Activated B cell treated with CpG ODN at 0.5 μM for 24 hours (primary cell): ENCODE results near the gene SLC8A1. TPM values are rescaled to one million over a fixed set of nuclear protein-coding genes. Genes with fewer than 3 reads are reported as not detected.

Source experiments
- ATAC-seq: fragments of 200-7000 bp; cut with Tn5 transposase; one replicate; pipeline ENCODE4 v1.10.0; 2021; ENCODE audit warnings: low read depth, mild to moderate bottlenecking, moderate library complexity
- CTCF ChIA-PET: fragments of 350-600 bp; sonication (Branson Sonifier 250); formaldehyde crosslinking; loops from one replicate; lab custom pipeline; 2021; ENCODE audit warnings: antibody characterized with exemption; lab: Charles Lee
- POLR2A ChIA-PET: fragments of 350-600 bp; sonication (Branson Sonifier 250); formaldehyde crosslinking; loops from one replicate; lab custom pipeline; 2021; ENCODE audit warnings: antibody characterized with exemption; lab: Charles Lee
- DNase-seq: peaks from one replicate; pipeline ENCODE4 v3.0.0; 2022
- H3K27ac Mint-ChIP-seq: one replicate; pipeline ENCODE4 v1.8.0; 2020; ENCODE audit warnings: mixed read lengths
- H3K27me3 Mint-ChIP-seq: one replicate; pipeline ENCODE4 v1.8.0; 2021; ENCODE audit warnings: mixed read lengths
- H3K36me3 Mint-ChIP-seq: one replicate; pipeline ENCODE4 v1.8.0; 2021; ENCODE audit warnings: low read depth, mixed read lengths
- H3K4me1 Mint-ChIP-seq: one replicate; pipeline ENCODE4 v1.8.0; 2021; ENCODE audit warnings: mixed read lengths
- H3K4me3 Mint-ChIP-seq: one replicate; pipeline ENCODE4 v1.8.0; 2020; ENCODE audit warnings: mild to moderate bottlenecking, mixed read lengths
- H3K9me3 Mint-ChIP-seq: one replicate; pipeline ENCODE4 v1.8.0; 2020; ENCODE audit warnings: mixed read lengths
- intact Hi-C: fragments of 100-400 bp; cut with micrococcal nuclease; formaldehyde crosslinking; loops from one replicate; pipeline ENCODE4 v1.15.1; 2024
- total RNA-seq: library from RNA; stranded (reverse); gene quantifications from 2 replicates; pipeline ENCODE4 v1.2.3, GENCODE V29; 2022
- TF ChIP-seq, protein P1 (sequence below): fragments of 200-600 bp; IDR thresholded peaks from one replicate; pipeline ENCODE4 v1.8.0; 2022; ENCODE audit warnings: antibody characterized with exemption, mild to moderate bottlenecking

SLC8A1 gene
- total RNA-seq, 1 donor from 2014 or later, result 0.04 TPM

DNA sequence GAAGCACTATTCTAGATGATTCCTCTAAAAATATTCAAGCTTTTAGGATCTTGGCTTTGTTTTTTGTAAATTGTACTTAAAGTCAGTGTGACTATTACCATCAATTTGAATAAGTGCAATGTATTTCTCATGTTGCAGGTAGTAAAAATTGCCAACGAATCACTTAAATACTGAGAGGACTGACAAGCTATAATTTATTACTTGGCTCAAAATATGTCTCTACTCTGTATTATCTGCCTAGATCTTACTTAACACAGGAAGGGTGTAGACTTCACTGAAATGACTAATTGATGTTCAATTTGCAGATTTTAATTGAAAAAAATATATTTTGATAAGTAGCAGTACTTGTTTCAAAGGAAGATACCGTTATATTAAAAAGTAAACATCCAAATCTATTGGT is 202.3 kb downstream of the SLC8A1 start:
- ChIA-PET CTCF (no interaction called here), POLR2A (no interaction called here)
- TF ChIP-seq, protein P1, sequence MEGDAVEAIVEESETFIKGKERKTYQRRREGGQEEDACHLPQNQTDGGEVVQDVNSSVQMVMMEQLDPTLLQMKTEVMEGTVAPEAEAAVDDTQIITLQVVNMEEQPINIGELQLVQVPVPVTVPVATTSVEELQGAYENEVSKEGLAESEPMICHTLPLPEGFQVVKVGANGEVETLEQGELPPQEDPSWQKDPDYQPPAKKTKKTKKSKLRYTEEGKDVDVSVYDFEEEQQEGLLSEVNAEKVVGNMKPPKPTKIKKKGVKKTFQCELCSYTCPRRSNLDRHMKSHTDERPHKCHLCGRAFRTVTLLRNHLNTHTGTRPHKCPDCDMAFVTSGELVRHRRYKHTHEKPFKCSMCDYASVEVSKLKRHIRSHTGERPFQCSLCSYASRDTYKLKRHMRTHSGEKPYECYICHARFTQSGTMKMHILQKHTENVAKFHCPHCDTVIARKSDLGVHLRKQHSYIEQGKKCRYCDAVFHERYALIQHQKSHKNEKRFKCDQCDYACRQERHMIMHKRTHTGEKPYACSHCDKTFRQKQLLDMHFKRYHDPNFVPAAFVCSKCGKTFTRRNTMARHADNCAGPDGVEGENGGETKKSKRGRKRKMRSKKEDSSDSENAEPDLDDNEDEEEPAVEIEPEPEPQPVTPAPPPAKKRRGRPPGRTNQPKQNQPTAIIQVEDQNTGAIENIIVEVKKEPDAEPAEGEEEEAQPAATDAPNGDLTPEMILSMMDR, result no peak
- Mint-ChIP-seq H3K27me3 (no peaks in the 10 kb centered on the region), H3K36me3 (no peaks in the 10 kb centered on the region), H3K9me3 (no peaks in the 10 kb centered on the region), H3K27ac (no peak overlapping the region), H3K4me1 (no peaks in the 10 kb centered on the region), H3K4me3 (no peak overlapping the region)
- intact Hi-C loops, result no loop called here
- no peak for DNase-seq
- ATAC-seq, result no peak

DNA sequence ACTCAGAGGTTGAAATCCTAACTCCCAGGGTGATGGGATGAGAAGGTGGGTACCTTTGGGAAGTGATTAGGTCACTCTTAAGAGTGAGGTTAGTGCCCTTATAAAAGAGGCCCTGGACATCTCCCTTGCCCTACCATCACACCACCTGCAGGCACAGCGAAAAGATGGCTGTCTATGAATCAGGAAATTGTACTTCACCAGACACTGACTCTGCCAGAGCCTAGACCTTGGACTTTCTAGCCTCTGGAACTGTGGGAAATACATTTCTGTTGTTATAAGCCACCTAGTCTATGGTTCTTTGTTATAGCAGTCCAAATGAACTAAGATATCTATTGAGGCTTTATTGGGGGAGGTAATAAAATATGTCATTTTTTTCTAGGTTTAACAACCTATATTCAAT is 203.6 kb downstream of the SLC8A1 start:
- no peak overlapping the region for H3K27ac Mint-ChIP-seq
- intact Hi-C loops, result no loop called here
- POLR2A ChIA-PET, result no interaction called here

DNA sequence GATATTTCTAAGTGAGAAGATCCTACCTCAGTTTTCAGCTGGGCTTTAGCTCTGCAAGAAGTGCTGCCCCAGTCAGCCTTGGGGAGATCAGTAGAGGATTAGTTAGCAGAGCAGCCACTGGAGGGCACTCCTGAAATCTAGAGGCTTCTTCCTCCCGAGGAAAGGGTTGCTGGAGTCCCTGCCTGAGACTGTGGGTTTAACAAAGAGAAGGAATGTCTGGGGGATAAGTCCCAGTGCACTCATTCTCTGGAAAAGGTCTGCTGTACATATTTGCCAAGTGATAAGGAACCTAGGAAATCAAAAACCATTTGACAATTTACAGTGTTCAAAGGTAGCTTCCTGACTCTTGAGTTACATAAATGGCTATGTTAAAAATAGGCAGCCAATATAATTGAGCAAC is 207.2 kb downstream of the SLC8A1 start:
- H3K36me3 Mint-ChIP-seq, result no peaks in the 10 kb centered on the region
- ATAC-seq, result no peak
- ChIA-PET POLR2A (no interaction called here), CTCF (interaction anchor here (1.3 kb wide), 1 partner anchor 311 kb away, joined by 3 read pairs; no protein-coding TSS in a partner anchor)
- H3K27ac Mint-ChIP-seq, result no peak overlapping the region
- DNase-seq, result no peak
- intact Hi-C loops, result loop anchor here (1.0 kb wide), 1 partner anchor 310 kb away; no protein-coding TSS in a partner anchor
- H3K4me3 Mint-ChIP-seq, result no peak overlapping the region
- TF ChIP-seq, protein P1, result no peak
- H3K4me1 Mint-ChIP-seq, result no peaks in the 10 kb centered on the region
- H3K9me3 Mint-ChIP-seq, result no peaks in the 10 kb centered on the region
- no peaks in the 10 kb centered on the region for H3K27me3 Mint-ChIP-seq

More for the DNA sequence above, 203.6 kb downstream of the SLC8A1 start:
- Mint-ChIP-seq H3K9me3 (no peaks in the 10 kb centered on the region), H3K27me3 (no peaks in the 10 kb centered on the region), H3K36me3 (no peaks in the 10 kb centered on the region), H3K4me3 (no peak overlapping the region), H3K4me1 (no peaks in the 10 kb centered on the region)
- TF ChIP-seq, protein P1, result no peak
- ATAC-seq, result no peak
- CTCF ChIA-PET, result no interaction called here
- DNase-seq, result no peak

DNA sequence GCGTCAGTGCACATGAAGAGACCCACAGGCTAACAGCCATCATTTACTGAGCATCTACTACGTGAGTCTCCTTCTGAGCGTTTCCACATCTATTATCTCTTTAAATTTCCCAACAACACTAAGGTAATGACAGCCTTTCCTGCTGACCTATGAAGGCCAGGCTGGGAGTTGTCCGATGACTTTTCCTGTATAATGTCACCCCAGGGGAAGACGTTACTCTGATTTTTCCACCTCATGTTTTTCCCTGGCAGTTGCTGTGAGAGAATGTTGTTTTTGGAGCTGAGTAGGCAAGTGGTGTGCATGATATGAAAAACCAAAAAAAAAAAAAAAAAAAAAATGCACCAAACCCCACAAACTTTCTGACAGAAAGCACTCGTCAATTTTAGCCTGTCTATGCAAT is 207.6 kb downstream of the SLC8A1 start:
- ATAC-seq (no peak), DNase-seq (no peak)
- Mint-ChIP-seq H3K4me3 (no peak overlapping the region), H3K4me1 (no peaks in the 10 kb centered on the region), H3K27me3 (no peaks in the 10 kb centered on the region), H3K36me3 (no peaks in the 10 kb centered on the region), H3K9me3 (no peaks in the 10 kb centered on the region), H3K27ac (no peak overlapping the region)
- intact Hi-C loops, result loop anchor here (1.0 kb wide), 1 partner anchor 310 kb away; no protein-coding TSS in a partner anchor
- TF ChIP-seq, protein P1, result no peak
- POLR2A ChIA-PET, result no interaction called here
- CTCF ChIA-PET, result interaction anchor here (1.3 kb wide), 1 partner anchor 311 kb away, joined by 3 read pairs; no protein-coding TSS in a partner anchor

DNA sequence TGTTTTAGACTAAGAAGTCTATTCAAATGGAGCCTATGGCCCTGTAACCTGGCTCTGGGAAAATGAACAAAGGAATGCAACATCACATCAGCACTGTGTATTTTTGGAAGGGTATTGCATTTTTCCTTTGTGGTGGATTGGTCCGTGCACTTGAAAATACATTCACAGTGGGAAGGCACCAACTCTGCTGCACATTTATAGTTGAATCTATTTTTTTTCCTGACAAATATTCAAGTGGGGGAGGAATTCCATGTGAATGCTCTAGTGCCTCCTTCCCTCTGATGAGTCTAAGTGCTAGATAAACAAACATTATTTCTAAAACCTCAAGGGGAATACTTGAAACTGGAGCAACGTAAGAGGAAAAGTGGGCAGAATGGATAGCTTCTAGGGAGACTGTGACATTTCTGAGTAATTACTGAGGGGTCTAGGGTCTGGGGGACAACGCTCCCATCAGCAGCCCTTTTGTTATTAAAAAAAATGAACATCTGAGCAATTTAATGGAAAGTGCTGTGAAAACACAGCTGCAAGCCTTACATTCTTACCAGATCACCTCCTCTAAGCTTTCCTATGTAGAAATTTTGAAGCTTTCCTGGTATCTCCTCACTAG is 208.2 kb downstream of the SLC8A1 start:
- ChIA-PET POLR2A (no interaction called here), CTCF (no interaction called here)
- no peak overlapping the region for H3K27ac Mint-ChIP-seq
- no peaks in the 10 kb centered on the region for H3K9me3 Mint-ChIP-seq
- no peaks in the 10 kb centered on the region for H3K27me3 Mint-ChIP-seq
- DNase-seq (no peak), ATAC-seq (no peak)
- no peaks in the 10 kb centered on the region for H3K36me3 Mint-ChIP-seq
- no peaks in the 10 kb centered on the region for H3K4me1 Mint-ChIP-seq
- H3K4me3 Mint-ChIP-seq, result no peak overlapping the region
- TF ChIP-seq, protein P1, result no peak
- intact Hi-C loops, result loop anchor here (1.0 kb wide), 1 partner anchor 311 kb away; no protein-coding TSS in a partner anchor
